ENCODE data around the gene CPB1.

Gene CPB1

DNA sequence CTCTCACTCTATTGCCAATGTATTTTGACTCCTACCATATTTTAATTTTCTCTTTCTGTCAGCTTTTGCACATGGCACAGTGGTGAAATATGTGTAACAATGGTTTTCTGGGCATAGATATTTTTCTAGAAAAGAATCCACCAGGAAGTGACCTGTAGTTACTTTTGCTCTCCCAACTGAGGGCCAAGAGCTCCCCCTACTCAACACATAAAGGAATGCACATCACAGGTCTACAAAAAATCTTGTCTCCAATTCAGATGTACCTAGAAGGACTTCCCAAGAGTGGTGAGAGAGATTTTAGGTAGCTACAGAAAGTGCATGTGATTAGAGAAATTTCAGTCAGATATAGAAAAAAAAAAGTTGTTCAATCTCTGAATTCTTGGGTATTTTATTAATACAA is 53.1 kb downstream of the CPB1 start:
- no peaks in the 10 kb centered on the region for H3K9me3 ChIP-seq
- H3K36me3 ChIP-seq: no peaks in the 10 kb centered on the region
- H3K4me1 ChIP-seq: no peaks in the 10 kb centered on the region; the same call in 1 of the 2 replicates
- H3K27me3 ChIP-seq: no peaks in the 10 kb centered on the region
- TF ChIP-seq, protein P1, sequence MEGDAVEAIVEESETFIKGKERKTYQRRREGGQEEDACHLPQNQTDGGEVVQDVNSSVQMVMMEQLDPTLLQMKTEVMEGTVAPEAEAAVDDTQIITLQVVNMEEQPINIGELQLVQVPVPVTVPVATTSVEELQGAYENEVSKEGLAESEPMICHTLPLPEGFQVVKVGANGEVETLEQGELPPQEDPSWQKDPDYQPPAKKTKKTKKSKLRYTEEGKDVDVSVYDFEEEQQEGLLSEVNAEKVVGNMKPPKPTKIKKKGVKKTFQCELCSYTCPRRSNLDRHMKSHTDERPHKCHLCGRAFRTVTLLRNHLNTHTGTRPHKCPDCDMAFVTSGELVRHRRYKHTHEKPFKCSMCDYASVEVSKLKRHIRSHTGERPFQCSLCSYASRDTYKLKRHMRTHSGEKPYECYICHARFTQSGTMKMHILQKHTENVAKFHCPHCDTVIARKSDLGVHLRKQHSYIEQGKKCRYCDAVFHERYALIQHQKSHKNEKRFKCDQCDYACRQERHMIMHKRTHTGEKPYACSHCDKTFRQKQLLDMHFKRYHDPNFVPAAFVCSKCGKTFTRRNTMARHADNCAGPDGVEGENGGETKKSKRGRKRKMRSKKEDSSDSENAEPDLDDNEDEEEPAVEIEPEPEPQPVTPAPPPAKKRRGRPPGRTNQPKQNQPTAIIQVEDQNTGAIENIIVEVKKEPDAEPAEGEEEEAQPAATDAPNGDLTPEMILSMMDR (IDR thresholded peaks at IDR 0.05; ENCODE audit: low read depth, low read length): peak; percentile 85
- no peak overlapping the region for H3K4me3 ChIP-seq (ENCODE audit: low read depth, low read length)
- DNase-seq: peak; percentile 29

GRCh38 chr3:148881286-148881685 is 53.7 kb downstream of the CPB1 start:
- Histone ChIP-seq H3K36me3 (no peaks in the 10 kb centered on the region), H3K27me3 (no peaks in the 10 kb centered on the region), H3K4me1 (no peaks in the 10 kb centered on the region; the same call in 1 of the 2 replicates), H3K4me3 (ENCODE audit: low read depth, low read length) (no peak overlapping the region), H3K9me3 (no peaks in the 10 kb centered on the region)
- TF ChIP-seq, protein P1 (IDR thresholded peaks at IDR 0.05; ENCODE audit: low read depth, low read length): no peak
- no peak for DNase-seq

DNA sequence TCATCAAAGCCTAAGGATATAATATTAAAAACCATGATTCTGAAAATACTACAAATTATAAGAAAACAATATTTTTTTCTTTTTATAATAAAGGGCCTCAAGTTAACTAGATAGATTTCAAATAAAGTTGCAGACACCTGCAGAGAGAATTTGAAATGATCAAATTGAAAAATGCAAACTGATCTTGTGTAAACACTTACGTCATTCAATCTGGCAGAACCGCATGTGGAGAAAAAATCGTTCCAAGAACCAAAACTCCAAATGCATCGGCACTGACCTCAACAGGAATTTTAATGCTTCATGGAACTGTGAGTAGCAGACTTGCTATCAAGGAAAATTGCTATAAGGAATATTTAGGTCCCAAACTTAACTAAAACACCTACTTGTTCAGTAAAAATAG is 54.7 kb downstream of the CPB1 start:
- no peaks in the 10 kb centered on the region for H3K9me3 ChIP-seq
- H3K4me1 ChIP-seq: no peaks in the 10 kb centered on the region; the same call in 1 of the 2 replicates
- no peaks in the 10 kb centered on the region for H3K27me3 ChIP-seq
- H3K4me3 ChIP-seq (ENCODE audit: low read depth, low read length): no peak overlapping the region
- TF ChIP-seq, protein P1 (IDR thresholded peaks at IDR 0.05; ENCODE audit: low read depth, low read length): no peak
- DNase-seq: no peak
- no peaks in the 10 kb centered on the region for H3K36me3 ChIP-seq

- Histone ChIP-seq H3K4me1 (no peaks in the 10 kb centered on the region; the same call in 1 of the 2 replicates), H3K9me3 (no peaks in the 10 kb centered on the region), H3K36me3 (no peaks in the 10 kb centered on the region), H3K27me3 (no peaks in the 10 kb centered on the region), H3K4me3 (ENCODE audit: low read depth, low read length) (no peak overlapping the region)
- TF ChIP-seq, protein P1 (IDR thresholded peaks at IDR 0.05; ENCODE audit: low read depth, low read length): no peak
- no peak for DNase-seq
Observed at GRCh38 chr3:148883163-148883562, 55.6 kb downstream of the CPB1 start.

DNA sequence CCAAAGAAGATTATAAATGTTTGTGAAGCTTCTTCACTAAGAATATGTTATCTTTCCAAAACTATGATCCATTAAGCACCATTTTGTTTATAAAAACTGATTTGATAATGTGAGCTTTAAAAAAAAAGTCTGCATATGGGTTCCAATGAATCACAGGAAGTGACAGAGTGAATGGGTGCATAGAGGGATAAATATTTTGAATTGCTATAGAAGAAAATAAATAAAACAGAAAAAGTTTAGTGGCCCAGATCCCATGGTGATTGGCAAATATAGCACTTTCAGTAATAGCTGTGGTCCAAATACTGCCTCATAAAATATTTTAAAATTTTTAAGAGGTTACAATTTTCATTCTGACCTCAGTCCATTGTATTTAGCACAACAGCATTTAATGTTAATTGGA is 56.6 kb downstream of the CPB1 start:
- no peak for DNase-seq
- H3K36me3 ChIP-seq: no peaks in the 10 kb centered on the region
- TF ChIP-seq, protein P1 (IDR thresholded peaks at IDR 0.05; ENCODE audit: low read depth, low read length): no peak
- no peaks in the 10 kb centered on the region for H3K9me3 ChIP-seq
- no peak overlapping the region for H3K4me3 ChIP-seq (ENCODE audit: low read depth, low read length)
- H3K27me3 ChIP-seq: no peaks in the 10 kb centered on the region
- H3K4me1 ChIP-seq: no peaks in the 10 kb centered on the region; the same call in 1 of the 2 replicates

GRCh38 chr3:148889828-148890227 is 62.2 kb downstream of the CPB1 start:
- Histone ChIP-seq H3K4me1 (no peaks in the 10 kb centered on the region), H3K36me3 (no peaks in the 10 kb centered on the region), H3K27me3 (peaks cover 3% of the 10 kb centered on the region; the same call in 1 of the 2 replicates), H3K9me3 (no peaks in the 10 kb centered on the region), H3K4me3 (ENCODE audit: low read depth, low read length) (no peak overlapping the region)
- TF ChIP-seq, protein P1 (IDR thresholded peaks at IDR 0.05; ENCODE audit: low read depth, low read length): no peak
- DNase-seq: no peak
